Keratinocyte (primary cell): ENCODE results near the gene ERC2. TPM values are rescaled to one million over a fixed set of nuclear protein-coding genes. Genes with fewer than 3 reads are reported as not detected.

Experiments
- DNase-seq: peaks from one replicate; pipeline ENCODE4 v3.0.0-alpha.2; 2011; ENCODE audit warnings: low read depth, missing footprints, low spot score
- FAIRE-seq: peaks from 2 replicates; lab custom pipeline; 2011; peaks lifted over from hg19 to GRCh38; lab: Jason Lieb, UNC
- H2AFZ ChIP-seq: 2 replicates; pipeline ENCODE4 v1.6.0; 2012; ENCODE audit warnings: low read length, control low read depth, inconsistent platforms; ENCODE audit not compliant: control insufficient read depth
- H3K27ac ChIP-seq: 2 replicates; pipeline ENCODE4 v1.5.1; 2011; ENCODE audit warnings: low read length; ENCODE audit not compliant: control insufficient read depth, insufficient read depth
- H3K27me3 ChIP-seq: 3 replicates; pipeline ENCODE4 v1.6.0; 2011; ENCODE audit warnings: low read length; ENCODE audit not compliant: control insufficient read depth, insufficient read depth; ENCODE audit errors: extremely low read depth
- H3K36me3 ChIP-seq, 2 experiments: 2 replicates in 1 of 2; 3 replicates in 1 of 2; pipeline ENCODE4 v1.5.1; 2011; ENCODE audit warnings: low read length in 2 of 2, mild to moderate bottlenecking in 1 of 2; ENCODE audit not compliant: control insufficient read depth in 2 of 2, insufficient read depth in 2 of 2; ENCODE audit errors: extremely low read depth in 1 of 2
- H3K4me1 ChIP-seq: 3 replicates; pipeline ENCODE4 v1.5.1; 2011; ENCODE audit warnings: low read length; ENCODE audit not compliant: control insufficient read depth, insufficient read depth; ENCODE audit errors: extremely low read depth
- H3K4me2 ChIP-seq: 3 replicates; pipeline ENCODE4 v1.6.0; 2011; ENCODE audit warnings: low read depth, low read length; ENCODE audit not compliant: control insufficient read depth, insufficient read depth; ENCODE audit errors: extremely low read depth
- H3K4me3 ChIP-seq, 3 experiments: fragments of 200-600 bp in 1 of 3; sonication (generic) in 1 of 3; 2 replicates in 2 of 3; 3 replicates in 1 of 3; pipeline ENCODE4 v1.5.1; 2011 to 2016; ENCODE audit warnings: low read length in 3 of 3, mild to moderate bottlenecking in 3 of 3, control low read depth in 2 of 3, inconsistent platforms in 1 of 3, low read depth in 1 of 3, mixed read lengths in 1 of 3, mixed run types in 1 of 3, moderate library complexity in 1 of 3; ENCODE audit not compliant: control insufficient read depth in 2 of 3, insufficient read depth in 2 of 3; ENCODE audit errors: extremely low read depth in 1 of 3
- H3K79me2 ChIP-seq: 2 replicates; pipeline ENCODE4 v1.6.0; 2012; ENCODE audit warnings: low read length; ENCODE audit not compliant: control insufficient read depth, insufficient read depth
- H3K9ac ChIP-seq: 3 replicates; pipeline ENCODE4 v1.6.0; 2011; ENCODE audit warnings: low read length; ENCODE audit not compliant: control insufficient read depth, insufficient read depth; ENCODE audit errors: extremely low read depth
- H3K9me1 ChIP-seq: 3 replicates; pipeline ENCODE4 v1.6.0; 2011; ENCODE audit warnings: low read length; ENCODE audit not compliant: control insufficient read depth, insufficient read depth; ENCODE audit errors: extremely low read depth
- H3K9me3 ChIP-seq: 2 replicates; pipeline ENCODE4 v1.5.1; 2012; ENCODE audit warnings: low read depth, low read length; ENCODE audit not compliant: control insufficient read depth
- H4K20me1 ChIP-seq: 3 replicates; pipeline ENCODE4 v1.6.0; 2011; ENCODE audit warnings: low read length; ENCODE audit not compliant: control insufficient read depth, insufficient read depth; ENCODE audit errors: extremely low read depth
- EZH2 ChIP-seq: IDR thresholded peaks from one replicate; pipeline ENCODE4 v1.6.1; 2012; ENCODE audit warnings: inconsistent platforms, mild to moderate bottlenecking, low read length, moderate library complexity
- dilution Hi-C: fragments of 300-500 bp; cut with MboI; formaldehyde crosslinking; loops from one replicate; pipeline ENCODE4 v1.7.0; 2020; ENCODE audit warnings: low sequenced_read_pairs; ENCODE audit not compliant: extremely low pct_ligation_motif_present
- polyA plus RNA-seq, 5 experiments: library from polyadenylated mRNA; depleted of rRNA in 3 of 5; stranded (reverse) in 3 of 5; stranded (forward) in 1 of 5; unstranded in 1 of 5; fragments of >200 nt; gene quantifications; 1 replicate in 1 of 5; 2 replicates in 3 of 5; 3 replicates in 1 of 5; pipeline versions ENCODE4 v1.2.1 to v1.2.3, GENCODE V29; 2011 to 2012; ENCODE audit warnings: missing spikeins in 2 of 5, low read depth in 1 of 5, low replicate concordance in 1 of 5
- TF ChIP-seq, protein P1 (sequence below), 3 experiments: IDR thresholded peaks in 1 of 3; conservative IDR thresholded peaks in 1 of 3; optimal IDR thresholded peaks in 1 of 3; 2 replicates in 2 of 3; 3 replicates in 1 of 3; pipeline versions ENCODE3 to v1.5.1; 2011; ENCODE audit warnings: low read length in 3 of 3, mild to moderate bottlenecking in 3 of 3, moderate library complexity in 2 of 3, control low read depth in 1 of 3, inconsistent platforms in 1 of 3; ENCODE audit not compliant: insufficient read depth in 2 of 3; ENCODE audit errors: extremely low read depth in 1 of 3

ERC2 gene
- polyA plus RNA-seq, 1 donor (not counting 4 experiments of a cell fraction or from before 2014, with no cell fraction given) = 0.08 TPM

GRCh38 chr3:55984626-55985025, 483.6 kb downstream of the ERC2 start:
- no peak overlapping the region for H3K9ac ChIP-seq
- H3K4me2 ChIP-seq = no peak overlapping the region
- TF ChIP-seq, protein P1, sequence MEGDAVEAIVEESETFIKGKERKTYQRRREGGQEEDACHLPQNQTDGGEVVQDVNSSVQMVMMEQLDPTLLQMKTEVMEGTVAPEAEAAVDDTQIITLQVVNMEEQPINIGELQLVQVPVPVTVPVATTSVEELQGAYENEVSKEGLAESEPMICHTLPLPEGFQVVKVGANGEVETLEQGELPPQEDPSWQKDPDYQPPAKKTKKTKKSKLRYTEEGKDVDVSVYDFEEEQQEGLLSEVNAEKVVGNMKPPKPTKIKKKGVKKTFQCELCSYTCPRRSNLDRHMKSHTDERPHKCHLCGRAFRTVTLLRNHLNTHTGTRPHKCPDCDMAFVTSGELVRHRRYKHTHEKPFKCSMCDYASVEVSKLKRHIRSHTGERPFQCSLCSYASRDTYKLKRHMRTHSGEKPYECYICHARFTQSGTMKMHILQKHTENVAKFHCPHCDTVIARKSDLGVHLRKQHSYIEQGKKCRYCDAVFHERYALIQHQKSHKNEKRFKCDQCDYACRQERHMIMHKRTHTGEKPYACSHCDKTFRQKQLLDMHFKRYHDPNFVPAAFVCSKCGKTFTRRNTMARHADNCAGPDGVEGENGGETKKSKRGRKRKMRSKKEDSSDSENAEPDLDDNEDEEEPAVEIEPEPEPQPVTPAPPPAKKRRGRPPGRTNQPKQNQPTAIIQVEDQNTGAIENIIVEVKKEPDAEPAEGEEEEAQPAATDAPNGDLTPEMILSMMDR (optimal IDR thresholded peaks at IDR 0.05 in 1 of 3, IDR thresholded peaks at IDR 0.05 in 1 of 3, conservative IDR thresholded peaks at IDR 0.05 in 1 of 3; ENCODE audit: extremely low read depth in 1 of 3, insufficient read depth in 2 of 3, low read length in 3 of 3) = no peak
- TF ChIP-seq EZH2 = no peak
- FAIRE-seq = no peak
- dilution Hi-C loops = no loop called here
- H3K4me3 ChIP-seq = no peak overlapping the region
- H3K4me1 ChIP-seq = no peaks in the 10 kb centered on the region
- H4K20me1 ChIP-seq = no peaks in the 10 kb centered on the region
- no peak for DNase-seq
- H3K27ac ChIP-seq = no peak overlapping the region
- H3K9me1 ChIP-seq = no peaks in the 10 kb centered on the region
- H2AFZ ChIP-seq = no peak overlapping the region
- no peaks in the 10 kb centered on the region for H3K9me3 ChIP-seq
- no peaks in the 10 kb centered on the region for H3K27me3 ChIP-seq
- H3K36me3 ChIP-seq = no peaks in the 10 kb centered on the region
- H3K79me2 ChIP-seq = no peaks in the 10 kb centered on the region

DNA sequence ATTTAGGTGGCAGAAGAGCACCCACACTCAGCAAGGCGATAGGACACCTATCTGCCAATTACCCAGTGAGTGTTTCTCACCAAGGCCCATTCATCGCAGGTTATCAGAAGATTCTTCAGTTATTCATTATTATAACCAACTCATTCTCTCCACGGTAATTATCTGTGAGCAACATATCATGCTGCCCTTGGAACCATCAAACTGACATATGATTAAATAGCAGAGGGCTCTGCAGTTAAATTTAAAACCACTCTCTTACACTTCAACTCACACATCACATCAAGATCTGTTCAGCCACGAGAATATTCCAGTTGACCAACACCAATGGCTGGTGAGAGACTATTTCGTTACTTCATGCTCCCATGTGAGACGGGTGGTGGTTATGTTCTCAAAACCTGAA, 489.3 kb downstream of the ERC2 start:
- TF ChIP-seq EZH2 = no peak

DNA sequence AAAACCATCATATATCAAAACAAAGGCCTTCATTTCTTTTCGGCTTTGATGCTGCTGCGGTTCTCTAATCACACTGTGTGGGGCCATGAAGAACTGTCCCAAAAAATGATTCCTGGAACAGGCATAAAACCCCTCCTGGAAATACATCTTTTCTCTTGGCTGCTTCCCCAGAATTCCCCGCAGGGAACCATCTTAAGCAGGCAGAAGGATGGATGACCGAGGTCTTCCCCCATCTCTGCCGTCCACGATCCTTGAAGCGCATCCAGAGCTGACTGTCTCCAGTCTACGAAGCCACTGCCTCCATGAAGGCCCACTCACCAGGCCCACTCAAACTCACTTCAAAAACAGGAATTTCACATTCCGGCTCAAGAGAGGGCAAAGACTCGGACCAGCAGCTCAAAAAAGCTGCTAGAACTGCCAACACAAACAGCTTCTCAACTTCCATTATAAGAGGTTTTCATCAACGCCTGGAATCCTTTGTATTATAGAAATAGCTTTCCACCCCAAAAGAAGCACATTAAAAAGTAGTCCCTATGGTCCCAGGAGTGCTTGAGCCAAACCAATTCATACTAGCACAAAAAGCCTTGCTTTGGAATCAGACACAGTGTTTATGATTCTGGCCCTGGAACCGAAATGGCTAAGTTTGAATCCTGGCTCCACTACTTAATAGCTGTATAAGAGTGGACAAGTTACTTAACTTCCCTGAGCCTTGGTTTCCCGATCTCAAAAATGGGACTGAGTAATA, 493.7 kb downstream of the ERC2 start:
- Histone ChIP-seq H3K27ac (no peak overlapping the region), H3K27me3 (no peaks in the 10 kb centered on the region), H3K9me1 (no peaks in the 10 kb centered on the region), H3K36me3 (no peaks in the 10 kb centered on the region), H3K4me3 (no peak overlapping the region), H3K9ac (no peak overlapping the region), H4K20me1 (no peaks in the 10 kb centered on the region), H3K4me2 (no peak overlapping the region), H3K4me1 (no peaks in the 10 kb centered on the region), H3K9me3 (no peaks in the 10 kb centered on the region), H3K79me2 (no peaks in the 10 kb centered on the region), H2AFZ (no peak overlapping the region)
- DNase-seq (no peak), FAIRE-seq (no peak)
- dilution Hi-C loops = no loop called here
- TF ChIP-seq, protein P1 (optimal IDR thresholded peaks at IDR 0.05 in 1 of 3, IDR thresholded peaks at IDR 0.05 in 1 of 3, conservative IDR thresholded peaks at IDR 0.05 in 1 of 3; ENCODE audit: extremely low read depth in 1 of 3, insufficient read depth in 2 of 3, low read length in 3 of 3) = no peak
- TF ChIP-seq EZH2 = no peak

More for the DNA sequence above, 489.3 kb downstream of the ERC2 start:
- Histone ChIP-seq H2AFZ (no peak overlapping the region), H3K27me3 (no peaks in the 10 kb centered on the region), H3K27ac (no peak overlapping the region), H3K4me2 (no peak overlapping the region), H4K20me1 (no peaks in the 10 kb centered on the region), H3K36me3 (no peaks in the 10 kb centered on the region), H3K79me2 (no peaks in the 10 kb centered on the region), H3K9me3 (no peaks in the 10 kb centered on the region), H3K9me1 (no peaks in the 10 kb centered on the region), H3K9ac (no peak overlapping the region), H3K4me1 (no peaks in the 10 kb centered on the region), H3K4me3 (no peak overlapping the region)
- DNase-seq (no peak), FAIRE-seq (no peak)
- dilution Hi-C loops = no loop called here
